SK-N-SH treated with all-trans-retinoic acid at 6 μM for 48 hours (cell line): ENCODE results near the gene TLE4.

Experiments used
- ATAC-seq: fragments of 200-7000 bp; cut with Tn5 transposase; 3 replicates; pipeline ENCODE4 v1.9.1; 2020; ENCODE audit warnings: mild to moderate bottlenecking, moderate library complexity
- CSDC2 ChIP-seq: fragments of 250-450 bp; sonication (Bioruptor Pico); IDR thresholded peaks from 2 replicates; pipeline ENCODE4 v1.5.0; 2020; ENCODE audit warnings: mild to moderate bottlenecking, moderate library complexity
- ESRRG ChIP-seq: fragments of 250-450 bp; sonication (Bioruptor Pico); IDR thresholded peaks from 2 replicates; pipeline ENCODE4 v1.6.1; 2021; ENCODE audit warnings: mild to moderate bottlenecking
- GLIS3 ChIP-seq: fragments of 250-450 bp; sonication (Bioruptor Pico); IDR thresholded peaks from 2 replicates; pipeline ENCODE4 v1.5.0; 2020; ENCODE audit warnings: mild to moderate bottlenecking, moderate library complexity
- ISL1 ChIP-seq: fragments of 250-450 bp; sonication (Bioruptor Pico); IDR thresholded peaks from 2 replicates; pipeline ENCODE4 v2.1.2; 2022; ENCODE audit warnings: mild to moderate bottlenecking, moderate library complexity
- OSR1 ChIP-seq: fragments of 250-450 bp; sonication (Bioruptor Pico); IDR thresholded peaks from 2 replicates; pipeline ENCODE4 v1.8.0; 2022; ENCODE audit warnings: moderate library complexity, mild to moderate bottlenecking, inconsistent platforms
- PPARA ChIP-seq: fragments of 250-450 bp; sonication (Bioruptor Pico); IDR thresholded peaks from 2 replicates; pipeline ENCODE4 v1.5.0; 2020; ENCODE audit warnings: mild to moderate bottlenecking, borderline replicate concordance
- SNAI2 ChIP-seq: fragments of 250-450 bp; sonication (Bioruptor Pico); IDR thresholded peaks from 2 replicates; pipeline ENCODE4 v1.5.0; 2020; ENCODE audit warnings: mild to moderate bottlenecking, moderate library complexity
- TCF4 ChIP-seq: fragments of 250-450 bp; sonication (Bioruptor Pico); IDR thresholded peaks from 2 replicates; pipeline ENCODE4 v1.8.0; 2021; ENCODE audit warnings: mild to moderate bottlenecking, moderate library complexity, borderline replicate concordance
- TOX ChIP-seq: fragments of 250-450 bp; sonication (Bioruptor Pico); IDR thresholded peaks from 2 replicates; pipeline ENCODE4 v1.8.0; 2021; ENCODE audit warnings: mild to moderate bottlenecking, moderate library complexity, borderline replicate concordance
- ZFP3 ChIP-seq: fragments of 250-450 bp; sonication (Bioruptor Pico); IDR thresholded peaks from 2 replicates; pipeline ENCODE4 v1.5.0; 2020; ENCODE audit warnings: mild to moderate bottlenecking, moderate library complexity
- ZFP30 ChIP-seq: fragments of 450-650 bp; formaldehyde crosslinking; IDR thresholded peaks from 2 replicates; pipeline ENCODE4 v1.5.0; 2022; ENCODE audit warnings: mild to moderate bottlenecking, moderate library complexity
- ZNF565 ChIP-seq: fragments of 450-650 bp; formaldehyde crosslinking; conservative IDR thresholded peaks from 2 replicates; pipeline ENCODE4 v1.5.0; 2020; ENCODE audit warnings: low read depth, mild to moderate bottlenecking, moderate library complexity
- ZNF70 ChIP-seq: fragments of 450-650 bp; formaldehyde crosslinking; IDR thresholded peaks from 2 replicates; pipeline ENCODE4 v1.5.0; 2020; ENCODE audit warnings: mild to moderate bottlenecking, moderate library complexity
- ZNF8 ChIP-seq: fragments of 450-650 bp; formaldehyde crosslinking; IDR thresholded peaks from 2 replicates; pipeline ENCODE4 v1.5.0; 2020; ENCODE audit warnings: mild to moderate bottlenecking, moderate library complexity
- TF ChIP-seq, protein P1 (sequence below): fragments of 250-450 bp; sonication (Bioruptor Pico); IDR thresholded peaks from 2 replicates; pipeline ENCODE4 v1.5.1; 2021; ENCODE audit warnings: mild to moderate bottlenecking, moderate library complexity
- TF ChIP-seq, protein P2 (sequence below): fragments of 250-450 bp; sonication (Bioruptor Pico); IDR thresholded peaks from 2 replicates; pipeline ENCODE4 v1.5.0; 2020; ENCODE audit warnings: mild to moderate bottlenecking, moderate library complexity
- TF ChIP-seq, protein P3 (sequence below): fragments of 250-450 bp; sonication (Bioruptor Pico); IDR thresholded peaks from 2 replicates; pipeline ENCODE4 v1.8.0; 2020; ENCODE audit warnings: mild to moderate bottlenecking, moderate library complexity, borderline replicate concordance
- TF ChIP-seq, protein P4 (sequence below): fragments of 250-450 bp; sonication (Bioruptor Pico); IDR thresholded peaks from 2 replicates; pipeline ENCODE4 v1.8.0; 2021; ENCODE audit warnings: low read depth, mild to moderate bottlenecking, moderate library complexity, borderline replicate concordance
- TF ChIP-seq, protein P5 (sequence below): fragments of 250-450 bp; sonication (Bioruptor Pico); IDR thresholded peaks from 2 replicates; pipeline ENCODE4 v1.5.1; 2020; ENCODE audit warnings: low read depth, mild to moderate bottlenecking, moderate library complexity

The TLE4 gene

DNA sequence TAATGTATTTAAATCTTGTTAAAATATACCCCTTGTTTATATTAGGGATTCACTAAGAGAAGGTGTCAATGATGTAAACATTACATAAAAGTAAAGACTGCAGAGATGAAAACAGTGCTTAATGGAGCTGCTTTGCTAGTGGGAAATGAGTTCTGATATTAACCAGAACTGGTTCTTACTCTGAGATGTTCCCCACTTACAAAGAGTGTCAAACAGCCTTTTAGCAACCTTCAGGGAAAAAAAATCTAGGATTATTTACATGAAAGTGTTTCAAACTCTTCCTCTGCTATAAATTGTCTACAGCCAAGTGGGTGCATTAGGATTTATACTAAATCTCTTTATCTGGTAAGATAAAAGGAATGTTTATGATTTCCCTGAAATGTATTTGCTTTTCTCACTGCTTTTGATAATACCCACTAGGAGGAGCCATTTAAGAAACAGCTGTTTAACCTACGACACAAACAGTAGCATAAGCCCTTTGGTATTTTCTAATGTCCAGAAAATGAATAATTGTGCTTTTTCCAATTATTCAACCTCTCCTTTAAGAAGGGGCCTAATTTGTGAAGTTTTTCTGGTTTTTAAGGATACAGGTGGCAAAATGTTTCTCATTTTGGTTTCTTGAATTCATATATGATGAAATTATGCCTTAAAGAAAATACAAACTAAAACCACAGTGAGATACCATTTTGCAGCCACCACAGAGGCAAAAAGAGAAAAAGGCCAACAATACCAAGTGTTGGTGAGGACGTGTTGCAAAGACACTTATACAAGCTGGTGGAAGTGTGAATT lies 186.3 kb downstream of the TLE4 start:
- 0 out of 3 replicates have a peak, but pooled peaks have one; percentile 33 for ATAC-seq
- TF ChIP-seq, protein P1, sequence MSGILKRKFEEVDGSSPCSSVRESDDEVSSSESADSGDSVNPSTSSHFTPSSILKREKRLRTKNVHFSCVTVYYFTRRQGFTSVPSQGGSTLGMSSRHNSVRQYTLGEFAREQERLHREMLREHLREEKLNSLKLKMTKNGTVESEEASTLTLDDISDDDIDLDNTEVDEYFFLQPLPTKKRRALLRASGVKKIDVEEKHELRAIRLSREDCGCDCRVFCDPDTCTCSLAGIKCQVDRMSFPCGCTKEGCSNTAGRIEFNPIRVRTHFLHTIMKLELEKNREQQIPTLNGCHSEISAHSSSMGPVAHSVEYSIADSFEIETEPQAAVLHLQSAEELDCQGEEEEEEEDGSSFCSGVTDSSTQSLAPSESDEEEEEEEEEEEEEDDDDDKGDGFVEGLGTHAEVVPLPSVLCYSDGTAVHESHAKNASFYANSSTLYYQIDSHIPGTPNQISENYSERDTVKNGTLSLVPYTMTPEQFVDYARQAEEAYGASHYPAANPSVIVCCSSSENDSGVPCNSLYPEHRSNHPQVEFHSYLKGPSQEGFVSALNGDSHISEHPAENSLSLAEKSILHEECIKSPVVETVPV (CRISPR knock-in tag): no peak
- TF ChIP-seq ESRRG (CRISPR knock-in tag) (no peak), SNAI2 (CRISPR knock-in tag) (no peak), PPARA (CRISPR knock-in tag) (no peak), CSDC2 (CRISPR knock-in tag) (no peak), GLIS3 (CRISPR knock-in tag) (no peak), ZFP30 (CRISPR knock-in tag) (no peak), ZNF565 (CRISPR knock-in tag) (no peak), TCF4 (no peak), OSR1 (CRISPR knock-in tag) (no peak)
- TF ChIP-seq, protein P2, sequence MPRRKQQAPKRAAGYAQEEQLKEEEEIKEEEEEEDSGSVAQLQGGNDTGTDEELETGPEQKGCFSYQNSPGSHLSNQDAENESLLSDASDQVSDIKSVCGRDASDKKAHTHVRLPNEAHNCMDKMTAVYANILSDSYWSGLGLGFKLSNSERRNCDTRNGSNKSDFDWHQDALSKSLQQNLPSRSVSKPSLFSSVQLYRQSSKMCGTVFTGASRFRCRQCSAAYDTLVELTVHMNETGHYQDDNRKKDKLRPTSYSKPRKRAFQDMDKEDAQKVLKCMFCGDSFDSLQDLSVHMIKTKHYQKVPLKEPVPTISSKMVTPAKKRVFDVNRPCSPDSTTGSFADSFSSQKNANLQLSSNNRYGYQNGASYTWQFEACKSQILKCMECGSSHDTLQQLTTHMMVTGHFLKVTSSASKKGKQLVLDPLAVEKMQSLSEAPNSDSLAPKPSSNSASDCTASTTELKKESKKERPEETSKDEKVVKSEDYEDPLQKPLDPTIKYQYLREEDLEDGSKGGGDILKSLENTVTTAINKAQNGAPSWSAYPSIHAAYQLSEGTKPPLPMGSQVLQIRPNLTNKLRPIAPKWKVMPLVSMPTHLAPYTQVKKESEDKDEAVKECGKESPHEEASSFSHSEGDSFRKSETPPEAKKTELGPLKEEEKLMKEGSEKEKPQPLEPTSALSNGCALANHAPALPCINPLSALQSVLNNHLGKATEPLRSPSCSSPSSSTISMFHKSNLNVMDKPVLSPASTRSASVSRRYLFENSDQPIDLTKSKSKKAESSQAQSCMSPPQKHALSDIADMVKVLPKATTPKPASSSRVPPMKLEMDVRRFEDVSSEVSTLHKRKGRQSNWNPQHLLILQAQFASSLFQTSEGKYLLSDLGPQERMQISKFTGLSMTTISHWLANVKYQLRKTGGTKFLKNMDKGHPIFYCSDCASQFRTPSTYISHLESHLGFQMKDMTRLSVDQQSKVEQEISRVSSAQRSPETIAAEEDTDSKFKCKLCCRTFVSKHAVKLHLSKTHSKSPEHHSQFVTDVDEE: no peak
- TF ChIP-seq, protein P3, sequence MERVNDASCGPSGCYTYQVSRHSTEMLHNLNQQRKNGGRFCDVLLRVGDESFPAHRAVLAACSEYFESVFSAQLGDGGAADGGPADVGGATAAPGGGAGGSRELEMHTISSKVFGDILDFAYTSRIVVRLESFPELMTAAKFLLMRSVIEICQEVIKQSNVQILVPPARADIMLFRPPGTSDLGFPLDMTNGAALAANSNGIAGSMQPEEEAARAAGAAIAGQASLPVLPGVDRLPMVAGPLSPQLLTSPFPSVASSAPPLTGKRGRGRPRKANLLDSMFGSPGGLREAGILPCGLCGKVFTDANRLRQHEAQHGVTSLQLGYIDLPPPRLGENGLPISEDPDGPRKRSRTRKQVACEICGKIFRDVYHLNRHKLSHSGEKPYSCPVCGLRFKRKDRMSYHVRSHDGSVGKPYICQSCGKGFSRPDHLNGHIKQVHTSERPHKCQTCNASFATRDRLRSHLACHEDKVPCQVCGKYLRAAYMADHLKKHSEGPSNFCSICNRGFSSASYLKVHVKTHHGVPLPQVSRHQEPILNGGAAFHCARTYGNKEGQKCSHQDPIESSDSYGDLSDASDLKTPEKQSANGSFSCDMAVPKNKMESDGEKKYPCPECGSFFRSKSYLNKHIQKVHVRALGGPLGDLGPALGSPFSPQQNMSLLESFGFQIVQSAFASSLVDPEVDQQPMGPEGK (CRISPR knock-in tag): no peak
- TF ChIP-seq, all 23 proteins: peak for 0

DNA sequence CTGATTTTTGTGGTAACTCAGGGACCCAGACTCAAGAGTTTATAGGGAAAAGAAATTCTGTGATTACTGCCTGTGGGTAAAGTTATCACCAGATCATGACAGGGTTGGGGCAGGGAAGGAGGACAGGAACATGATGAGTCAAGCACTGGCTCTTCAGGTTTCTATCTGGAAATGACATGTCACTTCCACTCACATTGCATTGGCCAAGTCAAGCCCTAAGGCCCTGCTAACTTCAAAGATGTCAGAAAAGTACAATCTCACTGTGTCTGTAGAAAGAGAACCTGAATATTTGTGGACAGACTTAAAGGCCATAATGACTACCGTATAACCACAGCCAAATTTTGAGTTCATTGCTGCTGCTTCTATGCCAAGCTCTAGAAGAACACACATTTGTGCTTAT lies 187.7 kb downstream of the TLE4 start:
- TF ChIP-seq ISL1 (CRISPR knock-in tag) (no peak), ZNF565 (CRISPR knock-in tag) (no peak), ZNF70 (no peak), ZFP3 (no peak), GLIS3 (CRISPR knock-in tag) (no peak), CSDC2 (CRISPR knock-in tag) (no peak), ZNF8 (CRISPR knock-in tag) (no peak), SNAI2 (CRISPR knock-in tag) (no peak), TOX (no peak)
- TF ChIP-seq, protein P1 (CRISPR knock-in tag): no peak
- TF ChIP-seq, protein P4, sequence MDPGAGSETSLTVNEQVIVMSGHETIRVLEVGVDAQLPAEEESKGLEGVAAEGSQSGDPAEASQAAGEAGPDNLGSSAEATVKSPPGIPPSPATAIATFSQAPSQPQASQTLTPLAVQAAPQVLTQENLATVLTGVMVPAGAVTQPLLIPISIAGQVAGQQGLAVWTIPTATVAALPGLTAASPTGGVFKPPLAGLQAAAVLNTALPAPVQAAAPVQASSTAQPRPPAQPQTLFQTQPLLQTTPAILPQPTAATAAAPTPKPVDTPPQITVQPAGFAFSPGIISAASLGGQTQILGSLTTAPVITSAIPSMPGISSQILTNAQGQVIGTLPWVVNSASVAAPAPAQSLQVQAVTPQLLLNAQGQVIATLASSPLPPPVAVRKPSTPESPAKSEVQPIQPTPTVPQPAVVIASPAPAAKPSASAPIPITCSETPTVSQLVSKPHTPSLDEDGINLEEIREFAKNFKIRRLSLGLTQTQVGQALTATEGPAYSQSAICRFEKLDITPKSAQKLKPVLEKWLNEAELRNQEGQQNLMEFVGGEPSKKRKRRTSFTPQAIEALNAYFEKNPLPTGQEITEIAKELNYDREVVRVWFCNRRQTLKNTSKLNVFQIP (CRISPR knock-in tag): no peak
- TF ChIP-seq, protein P5, sequence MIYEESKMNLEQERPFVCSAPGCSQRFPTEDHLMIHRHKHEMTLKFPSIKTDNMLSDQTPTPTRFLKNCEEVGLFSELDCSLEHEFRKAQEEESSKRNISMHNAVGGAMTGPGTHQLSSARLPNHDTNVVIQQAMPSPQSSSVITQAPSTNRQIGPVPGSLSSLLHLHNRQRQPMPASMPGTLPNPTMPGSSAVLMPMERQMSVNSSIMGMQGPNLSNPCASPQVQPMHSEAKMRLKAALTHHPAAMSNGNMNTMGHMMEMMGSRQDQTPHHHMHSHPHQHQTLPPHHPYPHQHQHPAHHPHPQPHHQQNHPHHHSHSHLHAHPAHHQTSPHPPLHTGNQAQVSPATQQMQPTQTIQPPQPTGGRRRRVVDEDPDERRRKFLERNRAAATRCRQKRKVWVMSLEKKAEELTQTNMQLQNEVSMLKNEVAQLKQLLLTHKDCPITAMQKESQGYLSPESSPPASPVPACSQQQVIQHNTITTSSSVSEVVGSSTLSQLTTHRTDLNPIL (CRISPR knock-in tag): no peak
- no peak for ATAC-seq
